HEK293T (cell line): ENCODE data around the gene FBXL13.

Source experiments
- ARNT ChIP-seq: fragments of 450-650 bp; IDR thresholded peaks from 2 replicates; pipeline ENCODE4 v1.6.1; 2017; ENCODE audit warnings: mild to moderate bottlenecking
- ELF4 ChIP-seq: fragments of 450-650 bp; IDR thresholded peaks from 2 replicates; pipeline ENCODE4 v1.6.1; 2017; ENCODE audit warnings: antibody characterized with exemption
- FOXM1 ChIP-seq: fragments of 450-650 bp; IDR thresholded peaks from 2 replicates; pipeline ENCODE4 v1.6.1; 2017; ENCODE audit warnings: mild to moderate bottlenecking, borderline replicate concordance
- HDGF ChIP-seq: fragments of 450-650 bp; IDR thresholded peaks from 2 replicates; pipeline ENCODE4 v1.6.1; 2017; ENCODE audit warnings: antibody characterized with exemption, borderline replicate concordance
- L3MBTL2 ChIP-seq: fragments of 450-650 bp; conservative IDR thresholded peaks from 2 replicates; pipeline ENCODE4 v1.6.1; 2016; ENCODE audit warnings: mild to moderate bottlenecking
- SP1 ChIP-seq: fragments of 450-650 bp; IDR thresholded peaks from 2 replicates; pipeline ENCODE4 v1.6.1; 2017
- ZNF384 ChIP-seq: fragments of 450-650 bp; IDR thresholded peaks from 2 replicates; pipeline ENCODE4 v1.6.1; 2016

DNA sequence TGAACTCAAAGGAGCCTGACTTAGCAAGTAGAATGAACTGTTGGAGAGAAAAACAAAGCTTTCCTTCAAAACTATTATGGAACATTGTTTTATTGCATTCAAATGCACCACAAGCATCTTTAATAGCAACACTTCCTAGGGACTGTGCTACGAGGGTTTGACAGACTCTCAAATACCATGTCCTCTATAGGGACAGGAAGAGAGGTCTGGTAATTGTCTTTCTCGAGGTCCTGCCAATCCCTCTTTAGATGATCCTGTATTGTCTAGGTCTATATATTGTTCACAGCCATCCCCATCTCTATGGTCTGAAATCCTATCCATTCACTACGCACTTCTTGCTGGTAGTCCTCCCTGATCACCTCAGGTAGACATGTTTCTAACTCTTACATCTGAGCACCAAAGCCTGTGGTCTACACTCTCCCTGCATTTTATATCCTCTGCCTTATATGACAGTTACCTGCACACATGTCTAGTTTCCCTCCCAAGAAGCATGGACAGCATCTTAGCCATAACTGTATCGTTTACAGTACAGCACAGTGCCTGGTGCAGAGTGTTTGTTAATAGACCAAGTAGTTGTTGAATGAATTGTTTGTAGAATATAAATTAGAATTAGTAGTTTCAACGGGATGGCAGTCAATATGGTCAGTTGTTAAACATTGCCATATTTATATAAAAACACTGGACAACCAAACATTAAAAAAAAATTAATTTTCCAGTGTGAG lies 183.5 kb downstream of the FBXL13 start:
- TF ChIP-seq FOXM1 (no peak), HDGF (no peak), ARNT (no peak), ZNF384 (no peak), SP1 (no peak), L3MBTL2 (no peak), ELF4 (no peak)
